NCI-H187 treated with DMSO at 0.1 percent for 48 hours (cell line): ENCODE data around the gene TTC39C.
A peak's percentile ranks its signal among the peaks of the same experiment; 100 is the strongest.
"Not testable (repeated sequence)": the region's sequence is repeated elsewhere in the genome, so short reads cannot be mapped to it uniquely, and the experiment has no call there.

Experiments
- DNase-seq: peaks from one replicate; lab custom pipeline; 2025; lab: John Stamatoyannopoulos, UW

The TTC39C gene

GRCh38 chr18:24018299-24018886, 3.8 kb downstream of the TTC39C start:
- no peak for DNase-seq

GRCh38 chr18:24019641-24020331, 5.2 kb downstream of the TTC39C start:
- no peak for DNase-seq

GRCh38 chr18:24021505-24021904, 7.0 kb downstream of the TTC39C start:
- no peak for DNase-seq

DNA sequence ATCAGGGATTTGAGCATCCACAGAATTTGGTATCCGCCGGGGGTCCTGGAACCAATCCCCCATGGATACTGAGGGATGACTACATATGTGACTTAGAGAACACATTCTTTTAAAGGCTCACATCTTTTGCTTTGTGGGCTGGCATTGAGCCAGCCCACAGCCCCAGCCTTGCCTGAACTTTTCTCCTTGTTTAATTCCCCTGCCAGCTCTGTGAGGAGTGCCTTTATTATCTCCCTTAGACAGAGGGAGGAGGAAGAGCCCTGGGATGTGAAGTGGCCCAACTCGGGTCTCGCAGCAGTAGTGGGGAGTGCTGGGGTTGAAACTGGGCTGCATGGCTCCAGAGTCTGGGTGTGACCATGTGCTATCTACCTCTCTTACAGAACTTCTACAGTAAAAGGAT, 7.6 kb downstream of the TTC39C start:
- no peak for DNase-seq

GRCh38 chr18:24023185-24023814, 8.7 kb downstream of the TTC39C start:
- no peak for DNase-seq

DNA sequence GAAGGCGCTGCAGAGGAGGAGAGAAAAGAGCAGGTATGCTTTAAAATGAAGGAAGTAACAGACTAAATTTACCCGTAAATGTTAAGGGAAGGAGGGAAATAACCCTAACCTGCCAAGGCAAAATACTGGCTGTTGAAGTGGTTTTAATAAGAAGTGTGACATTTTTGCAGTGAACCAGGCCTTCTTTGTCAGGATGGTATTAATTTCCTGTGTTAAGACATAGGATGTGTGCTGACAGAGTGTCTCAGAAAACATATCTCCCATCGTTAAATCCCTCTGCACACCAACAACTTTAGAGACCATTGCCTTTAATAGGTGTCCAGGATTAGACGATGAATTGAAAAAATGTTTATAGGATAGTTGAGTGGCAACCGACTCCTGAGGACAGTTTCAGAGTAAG, 9.9 kb downstream of the TTC39C start:
- DNase-seq = no peak

DNA sequence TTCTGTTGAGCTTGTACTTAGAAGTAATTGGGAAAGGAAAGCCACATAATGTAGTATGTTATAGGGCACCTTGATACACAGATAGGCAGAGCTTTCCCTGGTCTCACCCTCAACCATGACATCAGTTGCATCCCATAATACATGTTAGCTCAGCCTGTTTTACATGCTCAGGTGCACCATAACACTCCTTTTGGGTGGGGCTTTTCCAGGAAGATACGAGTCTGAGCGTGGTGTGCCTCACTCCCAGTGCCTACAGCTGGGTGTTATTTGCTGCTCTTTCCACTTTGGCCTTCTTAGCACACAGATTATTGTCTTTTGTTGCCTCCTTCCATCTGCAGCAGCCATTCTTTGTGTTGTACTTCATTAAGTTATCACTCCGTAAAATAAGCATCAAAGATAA, 11.9 kb downstream of the TTC39C start:
- no peak for DNase-seq

DNA sequence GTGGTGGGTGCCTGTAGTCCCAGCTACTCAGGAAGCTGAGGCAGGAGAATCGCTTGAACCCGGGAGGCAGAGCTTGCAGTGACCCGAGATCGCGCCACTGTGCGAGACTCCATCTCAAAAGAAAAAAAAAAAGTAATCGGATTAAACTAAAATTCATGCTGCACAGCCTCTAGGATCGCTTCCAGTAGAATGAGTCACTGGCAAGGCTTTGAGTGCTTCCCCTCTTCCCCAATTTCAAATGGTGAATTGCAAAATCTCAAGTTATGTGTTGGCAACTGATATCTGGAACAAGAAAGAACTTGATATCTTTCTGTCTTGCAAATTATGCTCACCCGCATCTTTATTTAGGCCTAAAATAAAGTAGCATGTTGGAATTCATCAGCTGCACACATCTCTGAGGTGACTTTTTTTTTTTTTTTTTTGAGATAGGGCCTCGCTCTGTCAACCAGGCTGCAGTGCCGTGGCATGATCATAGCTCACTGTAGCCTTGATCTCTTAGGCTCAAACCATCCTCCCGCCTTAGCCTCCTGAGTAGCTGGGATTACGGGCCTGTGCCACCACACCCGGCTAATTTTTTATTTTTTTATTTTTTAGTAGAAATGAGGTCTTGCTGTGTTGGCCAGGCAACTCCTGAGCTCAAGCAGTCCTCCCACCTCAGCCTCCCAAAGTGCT, 12.7 kb downstream of the TTC39C start:
- no peak for DNase-seq

DNA sequence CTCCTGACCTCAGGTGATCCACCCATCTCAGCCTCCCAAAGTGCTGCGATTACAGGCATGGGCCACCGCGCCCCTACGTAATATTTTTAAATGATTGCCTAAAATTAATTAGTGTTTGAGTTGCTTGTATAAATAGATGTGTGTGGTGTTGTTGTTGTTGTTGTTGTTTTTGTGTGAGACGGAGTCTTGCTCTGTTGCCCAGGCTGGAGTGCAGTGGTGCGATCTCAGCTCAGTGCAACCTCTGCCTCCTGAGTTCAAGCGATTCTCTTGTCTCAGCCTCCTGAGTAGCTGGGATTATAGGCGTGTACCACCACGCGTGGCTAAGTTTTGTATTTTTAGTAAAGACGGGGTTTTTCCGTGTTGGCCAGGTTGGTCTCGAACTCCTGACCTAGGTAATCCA, 14.4 kb downstream of the TTC39C start:
- DNase-seq = not testable (repeated sequence)

DNA sequence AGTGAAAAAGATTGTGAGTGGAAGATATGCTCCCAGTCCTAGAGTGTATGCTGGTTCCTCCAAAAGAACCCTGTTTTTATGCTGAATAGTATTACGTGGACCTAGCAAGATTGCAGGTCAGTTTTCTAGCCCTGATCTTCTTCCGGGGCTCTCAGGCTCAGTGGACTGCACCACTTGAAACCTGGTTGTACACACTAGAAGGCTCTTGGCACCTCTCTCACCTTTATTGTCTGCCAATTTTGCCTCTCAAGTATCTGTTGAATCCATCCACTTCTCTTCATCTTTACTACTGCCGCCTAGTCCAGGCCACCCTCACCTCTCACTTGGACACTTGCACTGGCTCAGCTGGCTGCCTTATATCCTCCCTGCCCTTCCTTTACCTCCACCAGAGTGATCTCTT, 16.8 kb downstream of the TTC39C start:
- DNase-seq = peak; percentile 36

DNA sequence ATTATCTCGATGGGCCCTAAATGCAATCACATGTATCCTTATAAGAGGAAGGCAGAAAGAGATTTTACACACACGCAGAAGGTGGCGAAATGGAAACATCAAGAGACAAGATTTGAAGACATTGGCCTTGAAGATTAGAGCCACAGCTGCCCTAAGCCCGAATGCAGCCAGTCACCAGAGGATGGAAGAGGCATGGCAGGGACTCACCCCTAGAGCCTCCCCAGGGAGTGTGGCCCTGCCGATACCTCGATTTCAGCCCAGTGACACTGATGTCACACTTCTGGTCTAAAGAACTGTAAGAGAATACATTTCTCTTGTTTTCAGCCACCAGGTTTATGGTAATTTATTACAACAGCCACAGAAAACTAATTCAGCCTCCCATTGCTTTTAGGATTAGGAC, 17.4 kb downstream of the TTC39C start:
- no peak for DNase-seq

- DNase-seq = no peak
Measured at GRCh38 chr18:24033641-24034412, 19.3 kb downstream of the TTC39C start.

- no peak for DNase-seq
Measured at GRCh38 chr18:24035316-24035715, 20.8 kb downstream of the TTC39C start.

DNA sequence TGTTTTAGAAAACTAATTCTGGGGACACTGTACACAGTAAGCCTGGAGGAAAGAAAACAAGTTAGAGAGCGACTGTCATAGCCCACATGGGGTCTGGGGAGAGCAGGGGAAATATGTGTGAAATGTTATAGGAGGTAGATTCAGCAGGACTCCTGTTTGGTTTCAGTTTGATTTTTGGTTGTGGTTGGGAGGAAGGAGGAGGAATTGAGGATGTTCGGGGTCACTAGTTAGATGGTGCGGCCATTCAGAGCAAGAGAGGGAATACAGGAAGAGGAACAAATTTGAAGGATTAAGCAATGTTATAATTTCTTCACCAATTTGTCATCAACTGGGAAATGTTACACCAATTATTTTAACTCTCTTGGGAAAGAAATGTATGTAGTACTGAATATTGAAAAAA, 25.1 kb downstream of the TTC39C start:
- DNase-seq = no peak

- DNase-seq = no peak
Measured at GRCh38 chr18:24041691-24042090, 27.1 kb downstream of the TTC39C start.

GRCh38 chr18:24043403-24043802, 28.8 kb downstream of the TTC39C start:
- DNase-seq = no peak

GRCh38 chr18:24048261-24048660, 33.7 kb downstream of the TTC39C start:
- DNase-seq = no peak

DNA sequence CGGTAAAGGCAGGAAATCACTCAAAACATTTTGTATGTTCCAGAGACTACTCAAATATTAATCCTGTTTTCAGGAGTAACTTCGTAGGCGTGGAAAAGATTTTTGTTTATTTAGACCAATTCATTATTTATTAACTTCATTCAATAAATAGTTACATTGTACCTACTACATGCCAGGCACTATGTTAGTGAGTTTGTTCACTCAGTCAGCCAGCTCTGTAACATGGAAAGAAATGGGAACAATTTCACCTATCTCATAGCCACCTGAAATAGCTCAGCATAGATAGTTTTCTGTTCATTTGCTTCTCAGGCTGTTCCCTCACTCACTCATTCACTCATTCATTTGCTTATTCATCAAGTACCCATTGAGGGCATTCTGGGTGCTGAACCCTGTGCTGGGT, 34.6 kb downstream of the TTC39C start:
- no peak for DNase-seq

GRCh38 chr18:24051031-24051947, 36.7 kb downstream of the TTC39C start:
- DNase-seq = no peak

GRCh38 chr18:24052053-24052452, 37.5 kb downstream of the TTC39C start:
- no peak for DNase-seq

GRCh38 chr18:24053211-24053610, 38.7 kb downstream of the TTC39C start:
- DNase-seq = no peak
